ACHN (cell line): ENCODE measurements around the gene PPP1R14B.

Experiments
- DNase-seq: peaks from one replicate; pipeline ENCODE4 v3.0.0-alpha.2; 2015
- in situ Hi-C: cut with HindIII; loops from 2 replicates; pipeline ENCODE4 v1.10.0; 2017; ENCODE audit warnings: low sequenced_read_pairs, low pct_ligation_motif_present, low pct_unique_long_range_greater_than_20kb

The PPP1R14B gene

DNA sequence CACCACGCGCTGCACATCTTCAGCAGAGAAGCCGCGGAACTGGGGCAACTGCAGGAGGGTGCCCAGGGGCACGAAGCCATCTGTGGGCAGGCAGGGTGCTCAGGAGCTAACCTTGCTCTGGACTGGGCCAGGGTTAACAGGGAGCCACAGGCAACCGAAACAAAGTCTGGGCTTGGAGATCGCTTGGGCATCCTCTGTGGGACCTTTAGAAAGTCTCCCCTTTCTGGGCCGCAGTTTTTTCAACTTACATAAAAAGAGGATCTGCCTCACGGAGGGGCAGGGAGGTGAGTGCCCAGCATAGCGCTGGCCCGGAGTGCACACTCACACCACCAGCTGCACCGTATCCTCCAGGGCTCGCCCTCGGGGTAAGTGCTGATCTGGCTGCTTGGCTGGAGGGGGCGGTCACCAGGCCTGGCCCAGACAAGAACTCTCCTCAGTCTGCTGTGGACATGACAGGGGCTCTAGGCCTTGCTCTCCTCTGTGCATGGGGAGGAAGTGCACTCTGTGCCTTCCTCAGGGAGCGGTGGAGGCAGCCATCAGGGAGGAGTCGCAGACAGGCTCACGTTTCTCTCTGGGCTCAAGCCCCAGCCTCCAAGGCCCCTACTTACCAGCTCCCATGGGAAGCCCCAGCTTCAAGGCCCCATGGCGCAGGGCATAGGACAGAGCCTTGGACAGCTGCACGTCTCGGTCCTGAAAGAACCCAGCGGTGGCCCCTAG is 21.7 kb downstream of the PPP1R14B start:
- in situ Hi-C loops: no loop called here
- no peak for DNase-seq

DNA sequence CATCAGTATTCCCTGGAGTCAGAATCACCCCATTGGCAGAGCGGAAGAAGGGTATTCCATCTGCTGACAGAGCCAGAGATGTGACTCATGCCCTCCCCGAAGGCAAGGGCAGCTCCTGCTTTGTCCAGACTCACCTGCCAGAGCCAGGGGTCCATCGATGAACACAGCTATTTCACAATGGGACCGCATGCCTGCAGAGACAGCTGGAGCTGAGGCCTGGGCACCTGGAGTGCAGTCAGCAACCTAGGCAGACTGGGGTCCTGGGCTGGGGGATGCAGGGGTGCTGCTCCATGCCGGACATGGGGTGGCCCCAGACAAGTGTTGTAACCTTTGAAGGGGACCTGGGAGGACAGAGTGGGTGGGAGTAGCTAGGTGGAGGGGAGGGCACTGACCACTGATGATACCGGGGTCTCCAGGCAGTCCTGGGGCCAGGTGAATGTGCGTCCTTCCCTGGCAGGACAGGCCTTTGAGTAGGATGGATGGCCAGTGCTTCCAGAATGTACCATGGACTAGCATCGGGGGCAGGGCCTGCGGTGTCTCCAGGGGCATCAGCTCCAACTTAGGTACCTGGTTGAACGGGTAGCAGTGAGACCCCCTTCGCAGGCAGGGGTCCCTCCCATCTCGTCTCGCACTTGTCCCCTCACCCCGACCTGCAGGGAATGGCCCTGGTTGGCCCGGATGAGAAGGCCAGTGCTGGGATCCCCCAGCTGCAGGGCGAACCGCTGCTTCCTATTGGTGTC is 22.4 kb downstream of the PPP1R14B start:
- no peak for DNase-seq
- in situ Hi-C loops: no loop called here

DNA sequence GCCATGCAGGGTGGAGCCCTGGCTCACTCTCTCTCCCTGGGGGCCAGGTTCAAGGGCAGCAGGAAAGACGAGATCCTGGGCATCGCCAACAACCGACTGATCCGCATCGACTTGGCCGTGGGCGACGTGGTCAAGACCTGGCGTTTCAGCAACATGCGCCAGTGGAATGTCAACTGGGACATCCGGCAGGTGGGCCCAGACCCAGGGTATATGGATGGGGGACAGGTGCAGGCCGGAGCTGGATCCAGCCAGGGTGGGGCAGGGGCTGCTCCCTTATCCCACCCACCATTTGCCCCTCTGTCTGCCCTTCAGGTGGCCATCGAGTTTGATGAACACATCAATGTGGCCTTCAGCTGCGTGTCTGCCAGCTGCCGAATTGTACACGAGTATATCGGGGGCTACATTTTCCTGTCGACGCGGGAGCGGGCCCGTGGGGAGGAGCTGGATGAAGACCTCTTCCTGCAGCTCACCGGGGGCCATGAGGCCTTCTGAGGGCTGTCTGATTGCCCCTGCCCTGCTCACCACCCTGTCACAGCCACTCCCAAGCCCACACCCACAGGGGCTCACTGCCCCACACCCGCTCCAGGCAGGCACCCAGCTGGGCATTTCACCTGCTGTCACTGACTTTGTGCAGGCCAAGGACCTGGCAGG is 23.6 kb downstream of the PPP1R14B start:
- in situ Hi-C loops: no loop called here
- DNase-seq: no peak

DNA sequence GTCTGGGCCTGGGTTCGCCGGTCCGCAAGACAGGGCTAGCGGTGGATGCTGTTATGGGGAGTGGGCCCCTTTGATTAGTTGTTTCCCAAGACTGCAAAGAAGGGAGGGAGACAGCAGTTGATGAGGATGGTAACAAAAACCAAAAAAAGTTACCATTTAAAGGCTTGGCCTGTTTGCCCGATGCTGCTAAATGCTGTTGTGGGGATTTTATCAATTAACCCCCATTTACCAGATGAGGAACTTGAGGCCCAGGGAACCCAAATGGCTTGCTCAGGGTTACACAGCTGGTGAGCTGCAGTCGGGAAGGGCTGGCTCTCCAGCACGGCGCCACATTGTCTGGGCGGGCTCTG is 24.1 kb downstream of the PPP1R14B start:
- no peak for DNase-seq
- in situ Hi-C loops: no loop called here

DNA sequence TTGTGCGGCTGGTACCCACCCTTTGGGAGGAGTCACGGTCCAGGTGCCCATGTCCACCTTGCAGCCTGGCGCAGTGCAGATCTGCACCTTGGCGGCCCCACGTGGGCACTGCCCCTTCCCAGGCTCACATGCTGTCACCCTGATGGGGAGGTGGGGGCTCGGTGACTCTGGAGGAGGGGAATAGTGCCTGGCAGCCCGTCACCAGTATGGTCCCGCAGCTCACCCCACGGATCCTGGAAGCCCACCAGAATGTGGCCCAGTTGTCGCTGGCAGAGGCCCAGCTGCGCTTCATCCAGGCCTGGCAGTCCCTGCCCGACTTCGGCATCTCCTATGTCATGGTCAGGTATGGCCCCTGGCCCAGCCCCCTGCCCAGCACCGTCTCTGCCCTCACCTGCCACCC is 25.9 kb downstream of the PPP1R14B start:
- no peak for DNase-seq
- in situ Hi-C loops: no loop called here

DNA sequence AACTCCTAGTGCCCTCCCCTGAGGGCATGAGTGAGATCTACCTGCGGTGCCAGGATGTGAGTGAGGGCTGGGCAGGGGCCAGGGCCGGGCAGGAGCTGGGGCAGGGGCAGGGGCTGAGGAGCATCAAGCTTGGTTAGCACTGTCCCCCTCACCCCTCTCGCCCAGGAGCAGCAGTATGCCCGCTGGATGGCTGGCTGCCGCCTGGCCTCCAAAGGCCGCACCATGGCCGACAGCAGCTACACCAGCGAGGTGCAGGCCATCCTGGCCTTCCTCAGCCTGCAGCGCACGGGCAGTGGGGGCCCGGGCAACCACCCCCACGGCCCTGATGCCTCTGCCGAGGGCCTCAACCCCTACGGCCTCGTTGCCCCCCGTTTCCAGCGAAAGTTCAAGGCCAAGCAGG is 26.5 kb downstream of the PPP1R14B start:
- DNase-seq: no peak
- in situ Hi-C loops: no loop called here

DNA sequence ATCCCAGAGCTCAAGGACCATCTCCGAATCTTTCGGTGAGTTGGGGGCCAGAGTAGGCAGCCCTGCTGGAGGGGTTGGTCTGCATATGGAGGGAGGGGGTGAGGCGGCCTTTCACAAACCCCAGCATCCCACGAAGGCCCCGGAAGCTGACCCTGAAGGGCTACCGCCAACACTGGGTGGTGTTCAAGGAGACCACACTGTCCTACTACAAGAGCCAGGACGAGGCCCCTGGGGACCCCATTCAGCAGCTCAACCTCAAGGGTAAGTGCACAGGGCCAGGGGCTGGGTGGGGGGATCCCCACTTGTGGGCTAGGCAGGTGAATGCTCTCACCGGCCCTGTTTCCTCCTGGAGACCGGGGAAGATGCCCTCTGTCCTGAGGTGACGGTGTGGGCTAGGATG is 27.0 kb downstream of the PPP1R14B start:
- in situ Hi-C loops: no loop called here
- no peak for DNase-seq

DNA sequence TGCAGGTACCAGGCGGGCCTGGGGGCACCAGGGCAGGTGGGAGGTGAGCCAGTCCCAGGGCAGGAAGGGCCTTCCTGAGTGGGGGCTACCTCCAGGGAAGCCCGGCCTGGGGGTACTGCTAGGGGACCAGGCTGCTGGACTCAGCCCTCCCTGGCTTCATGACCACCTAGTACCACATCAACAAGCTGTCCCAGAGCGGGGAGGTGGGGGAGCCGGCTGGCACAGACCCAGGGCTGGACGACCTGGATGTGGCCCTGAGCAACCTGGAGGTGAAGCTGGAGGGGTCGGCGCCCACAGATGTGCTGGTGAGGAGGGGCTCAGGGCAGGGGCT is 27.4 kb downstream of the PPP1R14B start:
- no peak for DNase-seq
- in situ Hi-C loops: no loop called here

DNA sequence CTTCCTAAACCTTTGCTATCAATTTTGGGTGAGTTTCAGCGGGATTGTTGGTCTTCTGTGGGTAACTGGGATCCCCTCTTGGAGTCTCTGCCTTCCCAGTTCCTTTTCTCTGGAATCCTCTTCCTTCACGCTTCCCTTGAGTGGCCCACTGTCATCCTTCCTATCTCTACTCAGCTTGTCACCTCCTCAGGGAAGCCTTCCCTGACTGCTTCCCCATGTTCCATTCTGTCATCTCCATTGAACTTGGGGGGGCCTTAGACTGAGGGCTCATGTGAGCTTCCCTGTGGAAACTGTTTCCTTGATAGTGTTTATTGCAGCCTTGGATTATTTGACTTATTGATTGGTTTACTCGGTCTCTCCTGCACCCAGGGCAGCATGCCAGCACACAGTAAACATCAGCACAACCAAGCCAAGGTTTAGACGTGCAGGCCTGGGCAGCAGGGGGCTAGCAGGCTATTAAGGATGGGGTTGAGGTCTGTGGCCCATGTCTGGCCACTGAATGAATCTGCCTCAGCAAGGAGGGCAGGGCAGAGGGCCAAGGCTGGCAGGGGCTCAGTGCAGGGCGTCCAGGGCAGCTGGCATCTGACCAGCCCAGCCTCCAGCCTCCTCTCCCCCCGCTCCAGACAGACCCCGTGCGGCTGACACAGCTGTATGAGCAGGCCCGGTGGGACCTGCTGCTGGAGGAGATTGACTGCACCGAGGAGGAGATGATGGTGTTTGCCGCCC is 28.0 kb downstream of the PPP1R14B start:
- in situ Hi-C loops: no loop called here
- DNase-seq: no peak

DNA sequence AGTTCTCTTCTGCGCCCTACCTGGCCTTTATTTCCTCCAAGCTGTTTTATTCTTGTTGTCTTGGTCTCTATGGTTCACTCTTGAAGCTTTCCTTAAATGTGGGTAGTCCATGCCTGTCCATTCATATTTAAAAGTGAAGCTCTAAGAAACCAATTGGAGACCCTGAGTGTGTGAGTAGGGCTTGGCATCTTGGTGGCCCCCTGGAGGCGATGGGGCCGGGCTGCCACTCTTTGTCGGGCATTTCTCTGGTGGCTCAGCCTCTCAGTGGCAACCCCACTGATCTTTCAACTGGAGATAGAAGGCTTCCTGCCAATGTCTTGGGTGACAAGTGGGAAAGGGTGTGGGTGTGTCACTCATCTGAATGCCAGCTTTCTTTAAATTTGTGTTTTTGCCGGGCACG is 29.9 kb downstream of the PPP1R14B start:
- DNase-seq: no peak
- in situ Hi-C loops: no loop called here

DNA sequence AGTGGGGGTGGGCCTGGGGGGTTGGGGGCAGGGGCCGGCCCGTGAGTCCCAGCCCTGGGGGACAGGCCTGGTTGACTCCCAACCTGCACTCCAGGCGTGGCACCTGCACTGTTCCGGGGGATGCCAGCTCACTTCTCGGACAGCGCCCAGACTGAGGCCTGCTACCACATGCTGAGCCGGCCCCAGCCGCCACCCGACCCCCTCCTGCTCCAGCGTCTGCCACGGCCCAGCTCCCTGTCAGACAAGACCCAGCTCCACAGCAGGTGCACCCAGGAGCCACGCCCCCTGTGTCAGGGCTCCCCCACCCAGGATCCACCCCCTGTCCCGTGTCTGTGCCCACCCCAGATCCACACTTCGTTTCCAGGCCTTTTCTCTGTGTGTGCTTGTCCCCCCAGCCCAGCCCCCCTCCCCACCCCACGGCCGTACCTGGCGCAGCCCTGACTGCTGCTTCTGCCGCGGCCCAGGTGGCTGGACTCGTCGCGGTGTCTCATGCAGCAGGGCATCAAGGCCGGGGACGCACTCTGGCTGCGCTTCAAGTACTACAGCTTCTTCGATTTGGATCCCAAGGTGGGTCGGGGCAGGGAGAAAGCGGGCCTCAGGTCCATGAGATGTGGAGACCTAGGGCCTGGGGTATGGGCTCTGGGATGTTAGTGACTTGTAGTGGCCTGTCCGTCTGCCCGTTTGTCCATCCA is 35.4 kb downstream of the PPP1R14B start:
- in situ Hi-C loops: no loop called here
- no peak for DNase-seq

DNA sequence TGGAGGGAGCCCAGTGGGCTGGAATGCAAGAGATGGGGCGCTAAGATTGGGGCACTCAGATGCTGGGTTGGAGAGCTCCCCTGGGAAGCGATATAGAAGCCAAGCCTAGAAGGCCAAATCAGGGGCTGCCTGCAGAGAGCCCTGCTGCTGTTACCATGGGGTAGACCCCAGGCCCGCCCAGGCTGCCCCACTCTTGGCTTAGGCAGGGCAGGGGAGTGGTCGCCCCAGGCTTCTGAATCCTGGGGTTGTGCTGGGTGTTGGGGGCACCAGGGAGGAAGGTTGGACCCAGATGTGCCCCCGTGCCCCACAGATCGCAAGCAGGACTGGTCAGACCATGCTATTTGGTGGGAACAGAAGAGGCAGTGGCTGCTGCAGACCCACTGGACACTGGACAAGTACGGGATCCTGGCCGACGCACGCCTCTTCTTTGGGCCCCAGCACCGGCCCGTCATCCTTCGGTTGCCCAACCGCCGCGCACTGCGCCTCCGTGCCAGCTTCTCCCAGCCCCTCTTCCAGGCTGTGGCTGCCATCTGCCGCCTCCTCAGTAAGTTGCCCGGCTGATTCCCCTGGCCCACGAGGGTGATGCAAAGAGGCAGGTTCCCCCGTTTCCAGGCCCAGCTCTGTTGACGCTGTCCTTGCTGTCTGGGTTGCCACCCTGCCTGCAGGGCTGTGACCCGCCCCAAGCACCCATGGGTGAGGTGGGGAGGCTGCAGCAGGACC is 36.3 kb downstream of the PPP1R14B start:
- DNase-seq: no peak
- in situ Hi-C loops: no loop called here

DNA sequence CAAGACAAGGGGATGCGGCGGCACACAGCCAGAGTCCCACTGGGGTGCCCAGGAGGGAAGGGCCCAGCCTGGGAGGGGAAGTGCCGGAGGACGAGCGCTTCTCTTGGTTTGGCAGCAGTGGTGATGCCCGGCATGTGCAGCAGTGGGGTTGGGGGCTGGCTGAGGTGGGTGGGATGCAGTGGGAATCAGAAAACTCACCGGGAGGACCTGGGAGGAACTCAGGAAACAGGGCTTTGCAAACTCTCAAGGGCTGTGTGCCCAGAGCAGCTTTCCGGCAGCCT is 37.2 kb downstream of the PPP1R14B start:
- no peak for DNase-seq
- in situ Hi-C loops: no loop called here

DNA sequence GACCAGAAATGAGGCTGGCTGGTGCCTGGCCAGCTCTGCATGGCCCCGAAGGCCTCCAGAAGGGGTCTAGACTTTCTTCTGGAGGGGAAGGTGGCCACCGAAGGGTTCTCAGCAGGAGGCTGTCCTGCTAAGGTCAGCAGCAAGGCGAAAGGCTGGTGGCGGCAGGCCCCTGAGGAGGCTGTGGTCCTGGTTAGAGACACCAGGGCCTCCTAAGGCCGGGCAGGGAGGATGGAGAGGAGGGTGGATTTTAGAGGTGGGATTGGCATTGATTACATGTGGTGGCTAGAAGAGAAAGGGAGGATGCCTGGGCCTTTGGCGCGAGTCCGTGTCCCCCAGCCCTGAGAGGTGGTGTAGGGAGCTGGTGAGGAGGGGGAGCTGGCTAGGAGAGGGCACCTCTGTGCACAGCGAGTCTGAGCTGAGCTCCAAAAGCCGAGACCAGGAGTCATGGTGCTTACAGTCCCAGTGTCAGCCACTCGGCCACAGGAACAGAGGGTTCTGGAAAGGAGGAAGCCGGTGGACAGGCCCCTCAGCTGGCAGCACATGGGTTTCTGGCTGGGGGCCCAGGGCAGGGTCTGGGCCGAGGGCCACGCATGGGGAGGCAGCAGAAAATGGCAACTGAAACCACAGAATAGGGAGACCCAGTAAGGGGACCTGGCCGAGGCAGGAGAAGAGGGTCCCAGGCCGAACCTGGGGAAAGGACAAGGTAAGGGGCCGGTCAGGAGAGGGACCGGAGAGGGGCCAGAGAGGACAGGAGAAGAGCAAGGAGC is 37.8 kb downstream of the PPP1R14B start:
- no peak for DNase-seq
- in situ Hi-C loops: no loop called here

DNA sequence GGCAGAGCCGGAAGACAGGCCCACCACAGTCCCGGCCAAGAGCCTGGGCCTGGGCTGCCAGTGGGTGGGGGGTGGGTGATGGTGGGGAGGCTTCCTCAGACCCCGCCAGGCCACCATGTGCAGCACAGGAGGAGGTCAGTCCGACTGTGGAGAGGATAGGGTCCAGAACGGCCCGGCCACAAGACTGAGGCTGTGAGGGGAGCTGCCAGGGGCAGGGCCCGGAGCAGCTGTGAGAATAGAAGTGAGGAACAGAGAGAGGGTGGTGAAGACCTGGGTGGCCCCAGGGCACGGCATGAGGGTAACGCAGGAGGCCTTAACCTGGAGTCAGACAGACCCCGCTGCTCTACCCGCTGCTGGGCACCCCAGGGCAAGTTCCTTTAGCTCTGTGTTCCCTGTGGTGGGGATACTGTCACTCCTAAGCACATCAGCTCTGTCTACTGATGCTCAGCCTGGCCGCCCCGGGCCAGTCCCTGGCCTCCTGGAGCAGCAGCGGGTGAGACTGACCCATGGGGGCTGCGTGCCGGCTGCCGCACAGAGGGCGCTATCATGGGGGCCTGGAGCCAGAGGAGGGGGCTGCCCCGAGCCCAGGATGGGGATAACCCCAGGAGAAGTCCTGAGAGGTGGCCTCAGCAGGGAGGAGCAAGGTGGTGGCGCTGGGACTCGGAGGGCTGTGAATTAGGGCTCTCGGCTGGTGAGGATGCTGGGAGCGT is 38.5 kb downstream of the PPP1R14B start:
- in situ Hi-C loops: no loop called here
- DNase-seq: no peak

DNA sequence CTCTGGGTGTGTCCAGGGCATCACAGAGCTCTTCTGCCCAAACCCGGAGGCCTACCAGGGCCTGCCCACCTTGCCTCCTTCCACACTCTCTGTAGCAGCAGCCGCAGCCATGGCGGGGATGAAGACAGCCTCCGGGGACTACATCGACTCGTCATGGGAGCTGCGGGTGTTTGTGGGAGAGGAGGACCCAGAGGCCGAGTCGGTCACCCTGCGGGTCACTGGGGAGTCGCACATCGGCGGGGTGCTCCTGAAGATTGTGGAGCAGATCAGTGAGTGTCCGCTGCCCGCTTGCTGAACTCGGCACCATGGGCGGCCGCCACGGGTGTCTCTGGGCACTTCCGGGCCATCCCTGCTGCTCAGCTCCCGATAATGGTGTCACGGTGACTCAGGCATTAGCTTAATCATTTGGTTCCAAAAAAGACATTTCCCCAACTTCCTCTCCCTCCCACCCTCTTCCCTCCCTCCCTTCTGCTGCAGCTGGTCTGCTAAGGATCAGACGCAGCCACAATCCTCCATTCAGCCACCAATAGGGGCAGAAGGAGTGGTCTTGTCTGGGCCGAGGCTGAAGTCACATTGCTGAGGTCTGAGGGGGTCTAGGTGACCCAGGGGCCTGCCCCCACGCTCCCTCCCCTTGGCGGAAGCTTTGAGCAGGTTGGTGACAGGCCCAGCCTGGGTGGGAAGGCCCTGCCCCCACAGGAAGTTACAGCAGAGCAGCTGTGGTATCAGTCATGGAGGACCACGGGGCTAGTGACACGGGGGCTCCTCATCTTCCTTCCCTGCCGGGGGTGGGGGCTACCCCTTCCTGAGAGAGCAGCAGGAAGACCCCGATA is 39.3 kb downstream of the PPP1R14B start:
- no peak for DNase-seq
- in situ Hi-C loops: no loop called here
